NCI-H2171 treated with DMSO at 0.1 percent for 48 hours (cell line): ENCODE measurements around the gene GCNT2.
"Not testable (repeated sequence)": the region's sequence is repeated elsewhere in the genome, so short reads cannot be mapped to it uniquely, and the experiment has no call there.

Experiments used
- DNase-seq: peaks from one replicate; lab custom pipeline; 2025; lab: John Stamatoyannopoulos, UW

The GCNT2 gene

GRCh38 chr6:10610289-10610688, 89.1 kb downstream of the GCNT2 start:
- no peak for DNase-seq

- DNase-seq, result no peak
Measured at GRCh38 chr6:10612161-10612560, 91.0 kb downstream of the GCNT2 start.

GRCh38 chr6:10613077-10613476, 91.9 kb downstream of the GCNT2 start:
- DNase-seq, result no peak

- no peak for DNase-seq
Measured at GRCh38 chr6:10613723-10614122, 92.6 kb downstream of the GCNT2 start.

- no peak for DNase-seq
Measured at GRCh38 chr6:10615675-10616074, 94.5 kb downstream of the GCNT2 start.

DNA sequence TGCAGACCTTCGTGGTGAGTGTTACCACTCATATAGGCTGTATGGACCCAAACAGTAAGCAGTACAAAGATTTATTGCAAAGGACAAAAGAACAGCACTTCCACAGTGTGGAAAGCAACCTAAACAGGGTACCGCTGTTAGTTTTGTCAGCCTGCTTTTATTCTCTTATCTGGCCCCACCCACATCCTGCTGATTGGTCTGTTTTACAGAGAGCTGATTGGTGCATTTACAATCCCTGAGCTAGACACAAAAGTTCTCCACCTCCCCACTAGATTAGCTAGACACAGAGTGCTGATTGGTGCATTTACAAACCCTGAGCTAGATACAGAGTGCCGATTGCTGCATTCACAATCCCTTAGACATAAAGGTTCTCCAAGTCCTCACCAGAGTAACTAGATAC, 95.1 kb downstream of the GCNT2 start:
- DNase-seq, result not testable (repeated sequence)

- DNase-seq, result no peak
Measured at GRCh38 chr6:10617008-10617696, 96.0 kb downstream of the GCNT2 start.

- no peak for DNase-seq
Measured at GRCh38 chr6:10618409-10618808, 97.3 kb downstream of the GCNT2 start.

DNA sequence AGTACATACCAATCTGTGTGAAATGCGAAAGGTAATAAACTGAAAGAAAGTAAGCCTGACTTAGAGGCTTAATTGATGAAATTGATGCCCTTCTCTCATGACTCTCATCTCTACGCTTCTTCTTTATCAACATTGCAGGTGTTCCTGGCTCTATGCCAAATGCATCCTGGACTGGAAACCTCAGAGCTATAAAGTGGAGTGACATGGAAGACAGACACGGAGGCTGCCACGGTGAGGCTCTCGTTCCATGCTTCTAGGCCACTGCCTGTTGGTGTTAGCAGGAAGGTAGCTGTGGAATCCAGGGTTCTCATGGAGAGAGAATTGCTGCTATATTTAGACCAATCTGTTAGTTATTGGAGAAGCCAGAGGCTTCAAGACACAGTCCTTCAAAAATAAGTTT, 100.1 kb downstream of the GCNT2 start:
- peak; percentile 20 for DNase-seq

GRCh38 chr6:10621847-10622246, 100.7 kb downstream of the GCNT2 start:
- DNase-seq, result peak; percentile 7

DNA sequence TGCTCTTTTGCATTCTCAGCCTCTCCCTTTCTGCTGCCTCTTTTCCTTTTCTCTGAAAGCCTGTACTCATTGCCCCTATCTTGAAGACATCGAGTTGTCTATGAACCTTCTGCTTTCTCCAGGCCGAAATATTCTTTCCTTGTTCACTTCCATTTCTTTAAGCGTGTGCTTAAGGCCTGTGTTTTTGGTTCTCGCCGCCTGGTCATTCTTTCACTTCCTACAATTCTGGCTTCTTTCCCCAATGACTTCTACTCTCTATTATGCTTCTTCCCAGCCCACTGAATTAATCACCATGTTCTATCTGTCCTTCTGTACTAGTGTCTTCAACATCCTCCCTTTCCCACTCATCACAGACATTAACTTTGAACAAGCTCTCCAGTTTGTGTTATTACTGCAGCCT, 103.7 kb downstream of the GCNT2 start:
- no peak for DNase-seq

- DNase-seq, result no peak
Measured at GRCh38 chr6:10626154-10626741, 105.1 kb downstream of the GCNT2 start.

DNA sequence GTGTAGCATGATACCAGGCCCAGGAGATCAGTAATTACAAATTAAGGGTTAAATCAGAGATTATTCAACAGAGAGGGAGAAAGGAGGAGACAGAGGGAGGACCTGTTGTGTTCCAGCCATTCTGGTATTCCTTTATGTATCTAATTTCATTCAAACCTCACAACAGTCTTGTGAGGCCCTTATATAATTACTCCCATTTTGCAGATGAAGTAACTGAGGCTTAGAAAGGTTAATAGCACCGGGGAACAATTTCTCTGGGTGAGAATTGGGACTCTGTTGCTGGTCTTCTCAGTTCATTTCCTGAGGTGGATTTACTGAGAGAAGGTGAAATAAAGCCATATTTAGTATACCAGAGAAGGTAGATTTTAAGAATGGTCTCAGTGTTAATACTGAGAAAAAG, 106.6 kb downstream of the GCNT2 start:
- DNase-seq, result no peak

DNA sequence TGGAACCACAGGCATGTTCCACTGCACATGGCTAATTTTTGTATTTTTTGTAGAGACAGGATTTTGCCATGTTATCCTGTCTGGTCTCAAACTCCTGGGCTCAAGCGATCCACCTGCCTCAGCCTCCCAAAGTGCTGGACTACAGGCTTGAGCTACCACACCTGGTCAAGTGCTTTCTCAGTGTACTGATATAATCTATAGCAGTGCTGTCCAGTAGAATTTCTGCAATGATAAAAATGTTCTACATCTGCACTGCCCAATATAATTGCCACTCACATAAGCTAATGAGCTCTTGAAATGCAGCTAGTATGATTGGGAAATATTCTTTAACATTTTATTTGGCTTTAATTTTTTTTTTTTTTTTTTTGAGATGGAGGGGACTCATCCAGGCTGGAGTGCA, 109.0 kb downstream of the GCNT2 start:
- no peak for DNase-seq

GRCh38 chr6:10633216-10633615, 112.1 kb downstream of the GCNT2 start:
- DNase-seq, result no peak

DNA sequence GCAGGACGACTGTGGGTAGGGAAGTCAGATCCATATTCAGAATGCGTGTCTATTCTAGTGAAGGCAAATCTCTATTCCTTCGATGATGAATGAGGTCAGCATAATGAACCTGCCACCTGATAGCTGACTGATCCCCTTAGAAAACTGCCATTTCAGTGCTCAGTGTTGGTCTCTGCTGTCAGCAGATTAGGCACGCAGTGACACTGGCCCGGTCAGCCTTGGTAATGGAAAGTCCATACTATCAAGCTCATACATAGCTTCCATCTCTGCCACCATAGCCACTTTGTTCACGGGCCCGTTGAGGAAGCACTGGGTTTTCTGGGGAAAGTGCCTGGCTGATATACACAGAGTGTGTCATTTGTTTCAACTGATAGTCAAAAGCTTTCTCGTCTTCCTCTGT, 119.3 kb downstream of the GCNT2 start:
- DNase-seq, result no peak

- no peak for DNase-seq
Measured at GRCh38 chr6:10641528-10641927, 120.4 kb downstream of the GCNT2 start.

GRCh38 chr6:10643201-10643651, 122.1 kb downstream of the GCNT2 start:
- no peak for DNase-seq

DNA sequence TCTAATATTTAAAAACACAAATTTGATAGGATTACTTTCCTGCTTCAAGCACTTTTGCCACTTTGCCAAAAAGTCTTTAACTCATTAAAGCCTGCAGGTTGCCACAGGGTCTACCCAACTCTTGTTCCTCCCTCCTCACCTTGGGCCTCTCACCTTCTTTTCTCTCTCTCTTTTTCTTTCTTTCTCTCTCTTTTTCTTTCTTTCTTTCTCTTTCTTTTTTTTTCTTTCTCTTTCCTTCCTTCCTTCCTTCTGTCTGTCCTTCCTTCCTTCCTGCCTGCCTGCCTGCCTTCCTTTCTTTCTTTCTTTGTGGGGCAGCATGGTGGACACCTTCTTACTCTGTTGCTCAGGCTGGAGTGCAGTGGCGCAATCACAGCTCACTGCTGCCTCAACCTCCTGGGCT, 123.1 kb downstream of the GCNT2 start:
- DNase-seq, result no peak

GRCh38 chr6:10655508-10656055, 134.4 kb downstream of the GCNT2 start:
- no peak for DNase-seq

DNA sequence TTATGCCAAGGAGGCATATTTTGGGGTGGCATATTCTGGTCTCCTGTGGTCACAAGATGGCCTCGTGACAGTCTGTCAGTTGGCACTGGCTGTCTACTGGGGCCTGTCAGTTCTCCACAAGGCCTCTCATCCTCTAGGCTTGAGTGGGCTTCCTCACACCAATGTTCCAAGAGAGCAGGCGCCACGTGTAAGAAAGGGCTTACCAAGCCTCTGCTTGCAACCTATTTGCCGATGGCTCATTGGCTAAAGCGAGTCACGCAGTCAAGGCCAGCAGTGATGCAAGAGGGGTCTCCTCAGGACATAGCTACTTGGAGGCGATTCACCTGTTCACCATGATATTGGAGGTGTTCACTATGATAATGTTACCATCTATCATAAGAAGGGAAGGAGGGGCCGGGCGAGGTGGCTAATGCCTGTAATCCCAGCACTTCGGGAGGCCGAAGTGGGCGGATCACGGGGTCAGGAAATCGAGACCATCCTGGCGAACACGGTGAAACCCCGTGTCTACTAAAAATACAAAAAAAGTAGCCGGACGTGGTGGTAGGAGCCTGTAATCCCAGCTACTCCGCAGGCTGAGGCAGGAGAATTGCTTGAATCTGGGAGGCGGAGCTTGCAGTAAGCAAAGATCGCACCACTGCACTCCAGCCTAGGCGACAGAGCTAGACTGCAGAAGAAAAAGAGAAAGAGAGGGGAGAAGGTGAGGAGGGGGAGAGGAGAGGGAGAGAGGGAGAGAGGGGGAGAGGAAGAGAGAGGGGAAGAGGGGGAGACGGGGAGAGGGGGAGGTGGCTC, 138.0 kb downstream of the GCNT2 start:
- no peak for DNase-seq

DNA sequence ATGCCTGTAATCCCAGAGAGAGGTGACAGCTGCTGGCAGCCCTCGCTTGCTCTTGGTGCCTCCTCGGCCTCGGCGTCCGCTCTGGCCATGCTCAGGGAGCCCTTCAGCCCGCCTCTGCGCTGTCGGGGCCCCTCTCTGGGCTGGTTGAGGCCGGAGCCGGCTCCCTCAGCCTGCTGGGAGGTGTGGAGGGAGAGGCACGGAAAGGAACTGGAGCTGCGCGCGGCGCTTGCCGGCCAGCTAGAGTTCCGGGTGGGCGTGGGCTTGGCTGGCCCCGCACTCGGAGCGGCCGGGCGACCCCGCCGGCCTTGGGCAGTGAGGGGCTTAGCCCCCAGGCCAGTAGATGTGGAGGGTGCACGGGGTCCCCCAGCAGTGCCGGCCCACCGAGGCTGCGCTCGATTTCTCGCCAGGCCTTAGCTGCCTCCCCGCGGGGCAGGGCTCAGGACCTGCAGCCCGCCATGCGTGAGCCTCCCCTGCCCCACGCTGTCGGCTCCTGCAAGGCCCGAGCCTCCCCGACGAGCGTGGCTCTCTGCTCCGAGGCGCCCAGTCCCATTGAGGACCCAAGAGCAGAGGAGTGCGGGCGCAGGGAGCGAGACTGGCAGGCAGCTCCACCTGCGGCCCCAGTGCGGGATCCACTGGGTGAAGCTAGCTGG, 138.7 kb downstream of the GCNT2 start:
- DNase-seq, result no peak
